H9 (cell line): ENCODE data around the gene ANGPT4. TPM values are rescaled to one million over a fixed set of nuclear protein-coding genes. Genes with fewer than 3 reads are reported as not detected.

Source experiments
- DNase-seq: peaks from one replicate; pipeline ENCODE4 v3.0.0-alpha.2; 2017
- H2AFZ ChIP-seq: one replicate; pipeline ENCODE4 v1.6.1; 2013; ENCODE audit warnings: mild to moderate bottlenecking, low read length, control low read depth, moderate library complexity
- H2AK5ac ChIP-seq: 2 replicates; pipeline ENCODE4 v1.6.1; 2013; ENCODE audit warnings: low read length, control low read depth, mixed read lengths; ENCODE audit not compliant: insufficient read length
- H2BK120ac ChIP-seq: one replicate; pipeline ENCODE4 v1.6.1; 2013; ENCODE audit warnings: low read depth, mild to moderate bottlenecking, low read length, control low read depth, inconsistent platforms; ENCODE audit not compliant: poor library complexity, severe bottlenecking
- H2BK12ac ChIP-seq: 2 replicates; pipeline ENCODE4 v1.6.1; 2013; ENCODE audit warnings: low read length, control low read depth, mixed read lengths, low read depth; ENCODE audit not compliant: insufficient read length
- H2BK15ac ChIP-seq: 2 replicates; pipeline ENCODE4 v1.6.1; 2013; ENCODE audit warnings: low read depth, low read length, control low read depth
- H2BK20ac ChIP-seq: one replicate; pipeline ENCODE4 v1.6.1; 2013; ENCODE audit warnings: low read depth, mild to moderate bottlenecking, low read length, control low read depth, inconsistent platforms; ENCODE audit not compliant: poor library complexity, severe bottlenecking
- H2BK5ac ChIP-seq: 2 replicates; pipeline ENCODE4 v1.6.1; 2013; ENCODE audit warnings: low read length, control low read depth, mixed read lengths; ENCODE audit not compliant: insufficient read length
- H3K14ac ChIP-seq: 2 replicates; pipeline ENCODE4 v1.6.1; 2013; ENCODE audit warnings: low read length, control low read depth; ENCODE audit not compliant: insufficient read depth
- H3K18ac ChIP-seq: 2 replicates; pipeline ENCODE4 v1.6.1; 2013; ENCODE audit warnings: low read depth, mild to moderate bottlenecking, mixed read lengths, low read length, control low read depth; ENCODE audit not compliant: insufficient read length
- H3K23ac ChIP-seq: 2 replicates; pipeline ENCODE4 v1.6.1; 2013; ENCODE audit warnings: low read length, control low read depth, mixed read lengths, low read depth; ENCODE audit not compliant: insufficient read length
- H3K23me2 ChIP-seq: 2 replicates; pipeline ENCODE4 v1.6.1; 2013; ENCODE audit warnings: low read depth, mild to moderate bottlenecking, mixed read lengths, low read length, control low read depth; ENCODE audit not compliant: insufficient read length, poor library complexity, severe bottlenecking
- H3K27ac ChIP-seq: 2 replicates; pipeline ENCODE4 v1.5.1; 2013; ENCODE audit warnings: low read length, control low read depth, mixed read lengths, low read depth; ENCODE audit not compliant: insufficient read length
- H3K27me3 ChIP-seq: 2 replicates; pipeline ENCODE4 v1.6.1; 2013; ENCODE audit warnings: low read length, control low read depth, inconsistent platforms; ENCODE audit not compliant: insufficient read depth
- H3K4ac ChIP-seq: 2 replicates; pipeline ENCODE4 v1.6.1; 2013; ENCODE audit warnings: low read depth, mild to moderate bottlenecking, control low read depth, inconsistent platforms, low read length, moderate library complexity
- H3K4me1 ChIP-seq: 2 replicates; pipeline ENCODE4 v1.6.1; 2013; ENCODE audit warnings: low read length, control low read depth, inconsistent platforms; ENCODE audit not compliant: insufficient read depth
- H3K4me2 ChIP-seq: 2 replicates; pipeline ENCODE4 v1.6.1; 2013; ENCODE audit warnings: low read length, control low read depth, mixed read lengths; ENCODE audit not compliant: insufficient read length, insufficient read depth
- H3K56ac ChIP-seq: 2 replicates; pipeline ENCODE4 v1.6.1; 2013; ENCODE audit warnings: low read depth, mild to moderate bottlenecking, mixed read lengths, low read length, control low read depth; ENCODE audit not compliant: insufficient read length
- H3K79me1 ChIP-seq: 2 replicates; pipeline ENCODE4 v1.6.1; 2013; ENCODE audit warnings: low read depth, mild to moderate bottlenecking, moderate library complexity, low read length, control low read depth, inconsistent platforms; ENCODE audit not compliant: insufficient read depth, poor library complexity, severe bottlenecking
- H3K79me2 ChIP-seq: 2 replicates; pipeline ENCODE4 v1.6.1; 2013; ENCODE audit warnings: low read length, control low read depth, inconsistent platforms; ENCODE audit not compliant: insufficient read depth
- H3K9ac ChIP-seq: 2 replicates; pipeline ENCODE4 v1.6.1; 2013; ENCODE audit warnings: low read length, control low read depth, mixed read lengths; ENCODE audit not compliant: insufficient read length; ENCODE audit errors: extremely low read depth
- H3K9me3 ChIP-seq: one replicate; pipeline ENCODE4 v1.6.1; 2013; ENCODE audit warnings: low read depth, low read length, inconsistent platforms; ENCODE audit not compliant: control insufficient read depth
- H3T11ph ChIP-seq: one replicate; pipeline ENCODE4 v1.6.1; 2013; ENCODE audit warnings: mild to moderate bottlenecking, low read length, control low read depth, inconsistent platforms
- H4K20me1 ChIP-seq: one replicate; pipeline ENCODE4 v1.6.1; 2013; ENCODE audit not compliant: control insufficient read depth, insufficient read length, insufficient read depth
- H4K5ac ChIP-seq: 2 replicates; pipeline ENCODE4 v1.6.1; 2013; ENCODE audit warnings: low read depth, mild to moderate bottlenecking, mixed read lengths, low read length, control low read depth; ENCODE audit not compliant: insufficient read length
- H4K8ac ChIP-seq: replicated peaks from 2 replicates; pipeline ENCODE4 v1.6.1; 2013; ENCODE audit warnings: low read length, control low read depth, mixed read lengths, low read depth; ENCODE audit not compliant: insufficient read length
- H4K91ac ChIP-seq: 2 replicates; pipeline ENCODE4 v1.6.1; 2013; ENCODE audit warnings: low read depth, mild to moderate bottlenecking, moderate library complexity, mixed read lengths, low read length, control low read depth; ENCODE audit not compliant: insufficient read length
- H3K27ac Mint-ChIP-seq, 3 experiments: 2 replicates in 2 of 3; 3 replicates in 1 of 3; pipeline ENCODE4 v1.8.0; 2020 to 2021; ENCODE audit warnings: mixed read lengths in 3 of 3, mild to moderate bottlenecking in 1 of 3, moderate library complexity in 1 of 3
- H3K27me3 Mint-ChIP-seq: 2 replicates; pipeline ENCODE4 v1.8.0; 2021; ENCODE audit warnings: low read depth, mild to moderate bottlenecking, moderate library complexity, mixed read lengths
- H3K36me3 Mint-ChIP-seq, 3 experiments: 2 replicates in 2 of 3; 3 replicates in 1 of 3; pipeline ENCODE4 v1.8.0; 2020 to 2021; ENCODE audit warnings: low read depth in 3 of 3, mixed read lengths in 3 of 3; ENCODE audit not compliant: insufficient read depth in 1 of 3
- H3K4me1 Mint-ChIP-seq, 2 experiments: 2 replicates each; pipeline ENCODE4 v1.8.0; 2020; ENCODE audit warnings: mixed read lengths in 2 of 2
- H3K4me3 Mint-ChIP-seq, 2 experiments: 2 replicates in 1 of 2; 3 replicates in 1 of 2; pipeline ENCODE4 v1.8.0; 2020 to 2021; ENCODE audit warnings: mild to moderate bottlenecking in 2 of 2, mixed read lengths in 2 of 2, moderate library complexity in 1 of 2
- H3K9me3 Mint-ChIP-seq, 2 experiments: 2 replicates in 1 of 2; 3 replicates in 1 of 2; pipeline ENCODE4 v1.8.0; 2020; ENCODE audit warnings: mild to moderate bottlenecking in 2 of 2, mixed read lengths in 2 of 2, moderate library complexity in 1 of 2
- WGBS: extraction: QIAGEN DNeasy Blood & Tissue Kit; methylation state at CpG from one replicate; pipeline ENCODE4 v1.1.7; 2013; ENCODE audit warnings: missing lambda C conversion rate, low lambda C conversion rate, mixed read lengths; ENCODE audit not compliant: insufficient read length; ENCODE audit errors: extremely low coverage; 5-methylcytosine and 5-hydroxymethylcytosine counted together
- total RNA-seq: library from RNA; stranded (reverse); gene quantifications from 2 replicates; pipeline ENCODE4 v1.2.1, GENCODE V29; 2021
- TF ChIP-seq, protein P1 (sequence below): fragments of 200-600 bp; sonication (generic); conservative IDR thresholded peaks from 3 replicates; pipeline ENCODE4 v1.8.0; 2021; ENCODE audit warnings: antibody characterized with exemption, mild to moderate bottlenecking

Gene ANGPT4
- total RNA-seq, 1 experiment from 2014 or later: 0.11 TPM

DNA sequence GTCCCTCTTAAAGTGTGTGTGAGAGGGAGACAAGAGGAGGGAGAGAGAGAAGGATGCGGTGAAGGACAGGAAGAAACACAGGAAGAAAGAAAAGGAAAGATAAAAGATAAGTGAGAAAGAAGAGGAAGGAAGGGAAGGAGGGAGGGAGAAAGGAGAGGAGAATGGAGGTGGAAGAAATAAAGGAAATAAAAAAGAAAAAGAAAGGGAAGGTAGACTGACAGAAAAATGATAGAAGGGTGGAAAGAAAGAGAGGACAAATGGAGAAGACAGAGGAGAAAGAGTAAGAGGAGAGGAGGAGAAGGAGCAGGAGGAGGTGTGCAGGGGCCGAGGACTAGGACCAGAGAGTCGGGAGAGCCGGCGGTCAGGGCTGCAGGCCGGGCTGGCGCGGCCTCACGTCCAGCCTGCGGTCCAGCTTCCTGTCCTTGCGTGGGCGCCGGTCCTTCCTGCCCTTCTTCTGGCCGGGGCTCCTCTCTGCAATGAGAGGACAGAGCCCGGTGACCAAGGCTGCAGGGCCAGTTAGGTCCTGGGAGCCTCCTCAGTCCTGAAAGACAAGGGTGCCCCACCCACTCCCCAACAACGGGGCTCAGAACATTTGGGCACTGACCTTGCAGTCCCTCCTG is 44.0 kb upstream of the ANGPT4 start:
- Histone ChIP-seq H3K4ac (no peak overlapping the region), H3T11ph (no peak overlapping the region), H3K79me1 (no peaks in the 10 kb centered on the region), H4K91ac (no peak overlapping the region), H4K8ac (no peak overlapping the region), H3K79me2 (no peaks in the 10 kb centered on the region), H3K27me3 (no peaks in the 10 kb centered on the region), H4K5ac (no peak overlapping the region), H2AK5ac (no peak overlapping the region), H2BK12ac (no peak overlapping the region), H3K27ac (no peak overlapping the region), H2AFZ (no peak overlapping the region), H3K14ac (no peak overlapping the region), H2BK5ac (no peak overlapping the region), H3K23me2 (no peaks in the 10 kb centered on the region), H2BK20ac (no peak overlapping the region), H3K18ac (no peak overlapping the region), H3K4me2 (no peak overlapping the region), H2BK120ac (no peak overlapping the region), H2BK15ac (no peak overlapping the region), H3K4me1 (no peaks in the 10 kb centered on the region), H3K9me3 (no peaks in the 10 kb centered on the region), H3K56ac (no peak overlapping the region), H4K20me1 (no peaks in the 10 kb centered on the region), H3K23ac (no peak overlapping the region), H3K9ac (no peak overlapping the region)
- Mint-ChIP-seq H3K36me3 (no peaks in the 10 kb centered on the region), H3K27ac (no peak overlapping the region), H3K4me1 (peaks cover 9 to 30% of the 10 kb centered on the region in 2 experiments), H3K9me3 (no peaks in the 10 kb centered on the region), H3K27me3 (peaks cover 9% of the 10 kb centered on the region), H3K4me3 (no peak overlapping the region)
- WGBS: no CpG with 5 or more reads among the region's 16 CpGs
- no peak for DNase-seq
- TF ChIP-seq, protein P1, sequence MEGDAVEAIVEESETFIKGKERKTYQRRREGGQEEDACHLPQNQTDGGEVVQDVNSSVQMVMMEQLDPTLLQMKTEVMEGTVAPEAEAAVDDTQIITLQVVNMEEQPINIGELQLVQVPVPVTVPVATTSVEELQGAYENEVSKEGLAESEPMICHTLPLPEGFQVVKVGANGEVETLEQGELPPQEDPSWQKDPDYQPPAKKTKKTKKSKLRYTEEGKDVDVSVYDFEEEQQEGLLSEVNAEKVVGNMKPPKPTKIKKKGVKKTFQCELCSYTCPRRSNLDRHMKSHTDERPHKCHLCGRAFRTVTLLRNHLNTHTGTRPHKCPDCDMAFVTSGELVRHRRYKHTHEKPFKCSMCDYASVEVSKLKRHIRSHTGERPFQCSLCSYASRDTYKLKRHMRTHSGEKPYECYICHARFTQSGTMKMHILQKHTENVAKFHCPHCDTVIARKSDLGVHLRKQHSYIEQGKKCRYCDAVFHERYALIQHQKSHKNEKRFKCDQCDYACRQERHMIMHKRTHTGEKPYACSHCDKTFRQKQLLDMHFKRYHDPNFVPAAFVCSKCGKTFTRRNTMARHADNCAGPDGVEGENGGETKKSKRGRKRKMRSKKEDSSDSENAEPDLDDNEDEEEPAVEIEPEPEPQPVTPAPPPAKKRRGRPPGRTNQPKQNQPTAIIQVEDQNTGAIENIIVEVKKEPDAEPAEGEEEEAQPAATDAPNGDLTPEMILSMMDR: no peak
